SK-N-SH (cell line): ENCODE measurements around the gene LRRC72. TPM values are rescaled to one million over a fixed set of nuclear protein-coding genes. Genes with fewer than 3 reads are reported as not detected.
"Not testable (repeated sequence)": the region's sequence is repeated elsewhere in the genome, so short reads cannot be mapped to it uniquely, and the experiment has no call there.

Experiments
- CTCF ChIA-PET: fragments of 300-600, 350-600 bp; formaldehyde crosslinking; extraction: SDS; loops from one replicate; lab custom pipeline; 2021; lab: Yijun Ruan, JAX
- POLR2A ChIA-PET: fragments of 350-600 bp; sonication (Branson Sonifier 250); formaldehyde crosslinking; extraction: SDS; loops from one replicate; lab custom pipeline; 2020; ENCODE audit warnings: antibody characterized with exemption, inconsistent platforms; lab: Yijun Ruan, JAX
- DNase-seq: peaks from one replicate; pipeline ENCODE4 v3.0.0; 2012
- H2AFZ ChIP-seq: fragments of 200-600 bp; sonication (generic); 2 replicates; pipeline ENCODE4 v1.8.1; 2016; ENCODE audit warnings: antibody characterized with exemption, mild to moderate bottlenecking, low read depth
- H3F3A ChIP-seq: fragments of 200-600 bp; sonication (generic); replicated peaks from 2 replicates; pipeline ENCODE3; 2016; ENCODE audit warnings: antibody characterized with exemption, mild to moderate bottlenecking; ENCODE audit not compliant: insufficient read depth
- H3K27ac ChIP-seq, 2 experiments: fragments of 200-500 bp in 1 of 2; fragments of 200-600 bp in 1 of 2; sonication (Bioruptor generic) in 1 of 2; sonication (generic), shearing (Covaris generic) in 1 of 2; 2 replicates each; pipeline versions ENCODE4 v1.5.1 to v1.6.1; 2014 to 2016; ENCODE audit warnings: low read depth in 2 of 2, inconsistent platforms in 1 of 2, low read length in 1 of 2, mild to moderate bottlenecking in 1 of 2, mixed read lengths in 1 of 2
- H3K27me3 ChIP-seq: fragments of 200-600 bp; sonication (generic), shearing (Covaris generic); 2 replicates; pipeline ENCODE4 v1.6.1; 2016; ENCODE audit warnings: mixed run types; ENCODE audit not compliant: insufficient read depth
- H3K36me3 ChIP-seq, 2 experiments: fragments of 200-500 bp in 1 of 2; fragments of 200-600 bp in 1 of 2; sonication (Bioruptor generic) in 1 of 2; sonication (generic) in 1 of 2; replicated peaks in 1 of 2; 2 replicates each; pipeline versions ENCODE3 to v1.5.1; 2014 to 2016; ENCODE audit warnings: low read length in 1 of 2, mild to moderate bottlenecking in 1 of 2; ENCODE audit not compliant: insufficient read depth in 2 of 2, control insufficient read depth in 1 of 2
- H3K4me1 ChIP-seq, 2 experiments: fragments of 200-500 bp in 1 of 2; fragments of 200-600 bp in 1 of 2; sonication (Bioruptor generic) in 1 of 2; sonication (generic), shearing (Covaris generic) in 1 of 2; 2 replicates each; pipeline versions ENCODE4 v1.5.1 to v1.6.1; 2014 to 2016; ENCODE audit warnings: low read depth in 1 of 2, low read length in 1 of 2, mixed run types in 1 of 2; ENCODE audit not compliant: insufficient read depth in 2 of 2, control insufficient read depth in 1 of 2
- H3K4me2 ChIP-seq: fragments of 200-600 bp; sonication (generic), shearing (Covaris generic); 2 replicates; pipeline ENCODE4 v1.6.1; 2017; ENCODE audit warnings: mixed run types
- H3K4me3 ChIP-seq, 2 experiments: fragments of 200-500 bp in 1 of 2; fragments of 200-600 bp in 1 of 2; sonication (Bioruptor generic) in 1 of 2; sonication (generic), shearing (Covaris generic) in 1 of 2; 2 replicates each; pipeline versions ENCODE4 v1.5.1 to v1.8.1; 2014 to 2016; ENCODE audit warnings: low read depth in 2 of 2, inconsistent platforms in 1 of 2, low read length in 1 of 2, mild to moderate bottlenecking in 1 of 2, mixed read lengths in 1 of 2, moderate library complexity in 1 of 2
- H3K79me2 ChIP-seq: fragments of 200-600 bp; sonication (generic); 2 replicates; pipeline ENCODE4 v1.8.1; 2017; ENCODE audit warnings: mild to moderate bottlenecking; ENCODE audit not compliant: insufficient read depth
- H3K9ac ChIP-seq: fragments of 200-600 bp; sonication (generic); 2 replicates; pipeline ENCODE4 v1.6.1; 2017; ENCODE audit warnings: mixed run types
- H3K9me2 ChIP-seq: fragments of 200-600 bp; sonication (generic); 2 replicates; pipeline ENCODE4 v1.6.1; 2017; ENCODE audit warnings: mixed run types
- H3K9me3 ChIP-seq: fragments of 200-600 bp; sonication (generic); 2 replicates; pipeline ENCODE4 v1.6.1; 2017; ENCODE audit warnings: mixed run types, mild to moderate bottlenecking, moderate library complexity
- H4K20me1 ChIP-seq: fragments of 200-600 bp; sonication (generic); 2 replicates; pipeline ENCODE4 v1.6.1; 2017; ENCODE audit warnings: mild to moderate bottlenecking, mixed run types; ENCODE audit not compliant: insufficient read depth
- FOXJ3 ChIP-seq: sonication (generic); formaldehyde crosslinking; IDR thresholded peaks from 2 replicates; pipeline ENCODE4 v1.5.1; 2020; ENCODE audit warnings: mild to moderate bottlenecking, missing genetic modification reagents
- FOXM1 ChIP-seq: IDR thresholded peaks from 2 replicates; pipeline ENCODE4 v1.4.0; 2012; ENCODE audit warnings: low read depth, mild to moderate bottlenecking
- GATA2 ChIP-seq: sonication (generic); formaldehyde crosslinking; IDR thresholded peaks from 2 replicates; pipeline ENCODE4 v1.5.0; 2020; ENCODE audit warnings: mild to moderate bottlenecking, missing genetic modification reagents
- NRF1 ChIP-seq: IDR thresholded peaks from 2 replicates; pipeline ENCODE4 v1.6.1; 2012; ENCODE audit warnings: low read depth, mild to moderate bottlenecking, low read length
- TCF12 ChIP-seq: IDR thresholded peaks from 2 replicates; pipeline ENCODE4 v1.4.0; 2012
- TEAD4 ChIP-seq: IDR thresholded peaks from 2 replicates; pipeline ENCODE4 v1.4.0; 2012; ENCODE audit warnings: mild to moderate bottlenecking, borderline replicate concordance; ENCODE audit not compliant: insufficient read depth
- WGBS: methylation state at CpG from one replicate; pipeline ENCODE4 v1.1.6; 2017; ENCODE audit warnings: low lambda C conversion rate; 5-methylcytosine and 5-hydroxymethylcytosine counted together
- polyA plus RNA-seq, 3 experiments: library from polyadenylated mRNA; depleted of rRNA; stranded (reverse); fragments of >200 nt; gene quantifications; 2 replicates each; pipeline ENCODE4 v1.2.3, GENCODE V29; 2012
- TF ChIP-seq, protein P1 (sequence below): IDR thresholded peaks from 2 replicates; pipeline ENCODE4 v1.6.1; 2012; ENCODE audit warnings: mild to moderate bottlenecking, low read depth, low read length, moderate library complexity
- TF ChIP-seq, protein P2 (sequence below): fragments of 150-350 bp; IDR thresholded peaks from 2 replicates; pipeline ENCODE4 v1.6.1; 2016; ENCODE audit warnings: mild to moderate bottlenecking, low read depth, low read length

LRRC72 gene
- polyA plus RNA-seq, 1 of the 3 experiments (the other 2 are of a cell fraction): not detected

GRCh38 chr7:16532272-16532671 is 5.6 kb downstream of the LRRC72 start:
- H3K36me3 ChIP-seq: no peaks in the 10 kb centered on the region
- WGBS: 9% methylated on average over 1 of the region's 1 CpG
- no peak overlapping the region for H3K4me3 ChIP-seq
- no peak for DNase-seq
- H3K27me3 ChIP-seq: peaks cover 7% of the 10 kb centered on the region; the same call in 1 of the 2 replicates
- no peaks in the 10 kb centered on the region for H3K79me2 ChIP-seq
- H3K9me3 ChIP-seq: no peaks in the 10 kb centered on the region
- H3K27ac ChIP-seq: no peak overlapping the region
- TF ChIP-seq, protein P1, sequence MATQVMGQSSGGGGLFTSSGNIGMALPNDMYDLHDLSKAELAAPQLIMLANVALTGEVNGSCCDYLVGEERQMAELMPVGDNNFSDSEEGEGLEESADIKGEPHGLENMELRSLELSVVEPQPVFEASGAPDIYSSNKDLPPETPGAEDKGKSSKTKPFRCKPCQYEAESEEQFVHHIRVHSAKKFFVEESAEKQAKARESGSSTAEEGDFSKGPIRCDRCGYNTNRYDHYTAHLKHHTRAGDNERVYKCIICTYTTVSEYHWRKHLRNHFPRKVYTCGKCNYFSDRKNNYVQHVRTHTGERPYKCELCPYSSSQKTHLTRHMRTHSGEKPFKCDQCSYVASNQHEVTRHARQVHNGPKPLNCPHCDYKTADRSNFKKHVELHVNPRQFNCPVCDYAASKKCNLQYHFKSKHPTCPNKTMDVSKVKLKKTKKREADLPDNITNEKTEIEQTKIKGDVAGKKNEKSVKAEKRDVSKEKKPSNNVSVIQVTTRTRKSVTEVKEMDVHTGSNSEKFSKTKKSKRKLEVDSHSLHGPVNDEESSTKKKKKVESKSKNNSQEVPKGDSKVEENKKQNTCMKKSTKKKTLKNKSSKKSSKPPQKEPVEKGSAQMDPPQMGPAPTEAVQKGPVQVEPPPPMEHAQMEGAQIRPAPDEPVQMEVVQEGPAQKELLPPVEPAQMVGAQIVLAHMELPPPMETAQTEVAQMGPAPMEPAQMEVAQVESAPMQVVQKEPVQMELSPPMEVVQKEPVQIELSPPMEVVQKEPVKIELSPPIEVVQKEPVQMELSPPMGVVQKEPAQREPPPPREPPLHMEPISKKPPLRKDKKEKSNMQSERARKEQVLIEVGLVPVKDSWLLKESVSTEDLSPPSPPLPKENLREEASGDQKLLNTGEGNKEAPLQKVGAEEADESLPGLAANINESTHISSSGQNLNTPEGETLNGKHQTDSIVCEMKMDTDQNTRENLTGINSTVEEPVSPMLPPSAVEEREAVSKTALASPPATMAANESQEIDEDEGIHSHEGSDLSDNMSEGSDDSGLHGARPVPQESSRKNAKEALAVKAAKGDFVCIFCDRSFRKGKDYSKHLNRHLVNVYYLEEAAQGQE: no peak
- no peak for TF ChIP-seq NRF1
- no peak for TF ChIP-seq TEAD4
- TF ChIP-seq FOXM1: no peak
- TF ChIP-seq, protein P2, sequence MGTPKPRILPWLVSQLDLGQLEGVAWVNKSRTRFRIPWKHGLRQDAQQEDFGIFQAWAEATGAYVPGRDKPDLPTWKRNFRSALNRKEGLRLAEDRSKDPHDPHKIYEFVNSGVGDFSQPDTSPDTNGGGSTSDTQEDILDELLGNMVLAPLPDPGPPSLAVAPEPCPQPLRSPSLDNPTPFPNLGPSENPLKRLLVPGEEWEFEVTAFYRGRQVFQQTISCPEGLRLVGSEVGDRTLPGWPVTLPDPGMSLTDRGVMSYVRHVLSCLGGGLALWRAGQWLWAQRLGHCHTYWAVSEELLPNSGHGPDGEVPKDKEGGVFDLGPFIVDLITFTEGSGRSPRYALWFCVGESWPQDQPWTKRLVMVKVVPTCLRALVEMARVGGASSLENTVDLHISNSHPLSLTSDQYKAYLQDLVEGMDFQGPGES: no peak
- TF ChIP-seq TCF12: no peak
- no peak overlapping the region for H3K4me2 ChIP-seq
- no peaks in the 10 kb centered on the region for H3K9me2 ChIP-seq
- no peaks in the 10 kb centered on the region for H3F3A ChIP-seq
- peaks cover 0 to 5% of the 10 kb centered on the region in 2 experiments; a peak in 1 of 4 replicates for H3K4me1 ChIP-seq
- no peak overlapping the region for H3K9ac ChIP-seq
- ChIA-PET CTCF (interaction anchor here (1.4 to 2.1 kb wide), 3 partner anchors 9 to 28 kb away, joined by 3 to 5 read pairs (median 4); no protein-coding TSS in a partner anchor), POLR2A (no interaction called here)
- H2AFZ ChIP-seq: no peak overlapping the region
- H4K20me1 ChIP-seq: no peaks in the 10 kb centered on the region

- Histone ChIP-seq H3K4me1 (no peaks in the 10 kb centered on the region), H3K36me3 (no peaks in the 10 kb centered on the region), H3K4me2 (no peak overlapping the region), H4K20me1 (no peaks in the 10 kb centered on the region), H3K9ac (no peak overlapping the region), H3F3A (no peaks in the 10 kb centered on the region), H3K9me3 (no peaks in the 10 kb centered on the region), H3K27ac (no peak overlapping the region), H2AFZ (no peak overlapping the region), H3K27me3 (no peaks in the 10 kb centered on the region), H3K9me2 (no peaks in the 10 kb centered on the region), H3K79me2 (no peaks in the 10 kb centered on the region), H3K4me3 (no peak overlapping the region)
- TF ChIP-seq FOXJ3 (CRISPR knock-in tag): no peak
- no peak for TF ChIP-seq GATA2 (CRISPR knock-in tag)
- no peak for TF ChIP-seq FOXM1
- WGBS: 8% methylated on average over 2 of the region's 2 CpGs
- ChIA-PET CTCF (no interaction called here), POLR2A (no interaction called here)
- DNase-seq: no peak
Observed at GRCh38 chr7:16535500-16535899, 8.9 kb downstream of the LRRC72 start.

DNA sequence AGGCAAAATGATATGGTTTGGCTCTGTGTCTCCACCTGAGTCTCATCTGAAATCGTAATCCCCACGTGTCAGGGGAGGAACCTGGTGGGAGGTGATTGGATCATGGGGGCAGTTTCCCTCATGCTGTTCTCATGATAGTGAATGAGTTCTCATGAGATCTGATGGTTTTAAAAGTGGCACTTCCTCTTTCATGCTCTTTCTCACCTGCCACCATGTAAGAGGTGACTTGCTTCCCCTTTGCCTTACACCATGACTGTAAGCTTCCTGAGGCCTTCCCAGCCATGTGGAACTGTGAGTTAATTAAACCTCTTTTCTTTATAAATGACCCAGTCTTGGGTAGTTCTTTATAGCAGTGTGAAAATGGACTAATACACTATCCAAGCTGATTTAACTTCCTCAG is 13.9 kb downstream of the LRRC72 start:
- H3K27me3 ChIP-seq, H3K9me2 ChIP-seq, H3K27ac ChIP-seq, H2AFZ ChIP-seq, H3K4me1 ChIP-seq, H3K4me3 ChIP-seq, H3K9me3 ChIP-seq, DNase-seq, H3K9ac ChIP-seq, H3K36me3 ChIP-seq, H3F3A ChIP-seq, H3K79me2 ChIP-seq, H3K4me2 ChIP-seq, H4K20me1 ChIP-seq, POLR2A ChIA-PET: not testable (repeated sequence)
- CTCF ChIA-PET: interaction anchor here (0.7 to 1.6 kb wide), 2 partner anchors 24 to 409 kb away, joined by 3 read pairs; no protein-coding TSS in a partner anchor
- 27% methylated on average over 2 of the region's 2 CpGs for WGBS
